GM23248 (cell line): ENCODE data around the gene KIF16B. TPM values are rescaled to one million over a fixed set of nuclear protein-coding genes. Genes with fewer than 3 reads are reported as not detected.

ENCODE experiments used
- DNase-seq: peaks from one replicate; pipeline ENCODE4 v3.0.0-alpha.2; 2015
- H2AFZ ChIP-seq: fragments of 200-600 bp; sonication (generic); 2 replicates; pipeline ENCODE4 v1.6.1; 2016; ENCODE audit warnings: antibody characterized with exemption
- H3F3A ChIP-seq: fragments of 200-600 bp; sonication (generic); 2 replicates; pipeline ENCODE4 v1.6.1; 2016; ENCODE audit warnings: mild to moderate bottlenecking, antibody characterized with exemption, mixed run types; ENCODE audit not compliant: insufficient read depth
- H3K27ac ChIP-seq: fragments of 200-600 bp; sonication (generic); 2 replicates; pipeline ENCODE4 v1.5.1; 2016; ENCODE audit warnings: mild to moderate bottlenecking
- H3K27me3 ChIP-seq: fragments of 200-600 bp; sonication (generic); replicated peaks from 2 replicates; pipeline ENCODE4 v1.6.1; 2016; ENCODE audit warnings: mild to moderate bottlenecking; ENCODE audit not compliant: insufficient read depth
- H3K36me3 ChIP-seq: fragments of 200-600 bp; sonication (generic); 2 replicates; pipeline ENCODE4 v1.6.1; 2016; ENCODE audit warnings: low read depth, mild to moderate bottlenecking
- H3K4me1 ChIP-seq: fragments of 200-600 bp; sonication (generic); 2 replicates; pipeline ENCODE4 v1.6.1; 2016; ENCODE audit warnings: mild to moderate bottlenecking; ENCODE audit not compliant: insufficient read depth
- H3K4me2 ChIP-seq: fragments of 200-600 bp; sonication (generic); one replicate; pipeline ENCODE4 v1.6.1; 2016; ENCODE audit warnings: mild to moderate bottlenecking; ENCODE audit not compliant: unreplicated experiment
- H3K4me3 ChIP-seq: fragments of 200-600 bp; sonication (generic); 2 replicates; pipeline ENCODE4 v1.5.1; 2016; ENCODE audit warnings: mild to moderate bottlenecking
- H3K79me2 ChIP-seq: fragments of 200-600 bp; sonication (generic); 2 replicates; pipeline ENCODE4 v1.6.1; 2016; ENCODE audit warnings: mild to moderate bottlenecking; ENCODE audit not compliant: insufficient read depth
- H3K9ac ChIP-seq: fragments of 200-600 bp; sonication (generic); 2 replicates; pipeline ENCODE4 v1.6.1; 2016; ENCODE audit warnings: mild to moderate bottlenecking
- H3K9me2 ChIP-seq: fragments of 200-600 bp; sonication (generic); 2 replicates; pipeline ENCODE4 v1.6.1; 2016; ENCODE audit warnings: mixed run types, mild to moderate bottlenecking, moderate library complexity; ENCODE audit not compliant: insufficient read depth
- H3K9me3 ChIP-seq: fragments of 200-600 bp; sonication (generic); one replicate; pipeline ENCODE4 v1.6.1; 2017; ENCODE audit warnings: low read depth
- H4K20me1 ChIP-seq: fragments of 200-600 bp; sonication (generic); 2 replicates; pipeline ENCODE4 v1.6.0; 2016; ENCODE audit not compliant: insufficient read depth
- EZH2 ChIP-seq: fragments of 200-600 bp; sonication (generic); IDR thresholded peaks from 2 replicates; pipeline ENCODE4 v1.6.1; 2018; ENCODE audit warnings: antibody characterized with exemption, mild to moderate bottlenecking; ENCODE audit not compliant: insufficient read depth, poor library complexity, severe bottlenecking
- EZH2phosphoT487 ChIP-seq: fragments of 200-600 bp; sonication (generic); IDR thresholded peaks from 2 replicates; pipeline ENCODE4 v1.6.1; 2018; ENCODE audit warnings: antibody characterized with exemption, moderate library complexity, mild to moderate bottlenecking, low read depth; ENCODE audit not compliant: insufficient read depth
- WGBS, 2 experiments: methylation state at CpG; one replicate each; pipeline ENCODE4 v1.1.6; 2015 to 2017; ENCODE audit warnings: low lambda C conversion rate in 2 of 2, low coverage in 1 of 2; ENCODE audit errors: missing lambda C conversion rate in 2 of 2; 5-methylcytosine and 5-hydroxymethylcytosine counted together
- in situ Hi-C: fragments of 300-500 bp; cut with MboI; formaldehyde crosslinking; loops from 2 replicates; pipeline ENCODE4 v1.15.0; 2020
- polyA plus RNA-seq: library from polyadenylated mRNA; unstranded; fragments of >200 nt; fragmentation: Nextera tagmentation; extraction: Ambion mirVana; gene quantifications from 2 replicates; pipeline ENCODE4 v1.2.1, GENCODE V29; 2016
- total RNA-seq: library from RNA; depleted of rRNA; stranded (reverse); fragments of >200 nt; shearing (Covaris generic); gene quantifications from 2 replicates; pipeline ENCODE4 v1.2.3, GENCODE V29; 2014

KIF16B gene
- total and polyA plus RNA-seq, 2 experiments from 2014 or later, result 1.7 to 2.6 TPM

DNA sequence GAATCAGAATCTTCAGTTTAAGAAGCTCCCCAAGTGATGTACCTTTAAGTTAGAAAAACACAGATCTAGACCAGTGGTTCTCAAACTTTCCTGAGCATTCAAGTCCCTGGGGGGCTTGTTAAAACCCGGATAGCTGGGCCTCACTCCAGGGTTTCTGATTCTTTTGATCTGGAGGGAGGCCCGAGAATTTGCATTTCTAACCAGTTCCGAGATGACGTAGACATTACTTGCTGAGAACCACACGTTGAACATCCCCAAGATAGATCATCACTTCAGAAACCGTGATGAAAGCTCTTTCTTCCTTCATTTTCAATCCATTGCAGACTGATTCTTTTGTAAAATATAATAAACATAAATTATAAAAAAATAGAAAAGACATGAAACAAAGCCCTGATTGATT lies 40.7 kb upstream of the KIF16B start:
- Histone ChIP-seq H3K79me2 (no peaks in the 10 kb centered on the region), H3K4me3 (no peak overlapping the region), H3K27ac (no peak overlapping the region), H3K9ac (no peak overlapping the region), H3K4me2 (no peak overlapping the region), H4K20me1 (no peaks in the 10 kb centered on the region), H3K9me3 (no peaks in the 10 kb centered on the region), H3K4me1 (no peaks in the 10 kb centered on the region), H2AFZ (no peak overlapping the region), H3F3A (no peaks in the 10 kb centered on the region), H3K9me2 (no peaks in the 10 kb centered on the region), H3K27me3 (no peaks in the 10 kb centered on the region), H3K36me3 (no peaks in the 10 kb centered on the region)
- in situ Hi-C loops, result no loop called here
- WGBS, 2 experiments, result 15 to 16% methylated on average over 6 of the region's 6 CpGs
- no peak for DNase-seq
- TF ChIP-seq EZH2phosphoT487 (no peak), EZH2 (no peak)

DNA sequence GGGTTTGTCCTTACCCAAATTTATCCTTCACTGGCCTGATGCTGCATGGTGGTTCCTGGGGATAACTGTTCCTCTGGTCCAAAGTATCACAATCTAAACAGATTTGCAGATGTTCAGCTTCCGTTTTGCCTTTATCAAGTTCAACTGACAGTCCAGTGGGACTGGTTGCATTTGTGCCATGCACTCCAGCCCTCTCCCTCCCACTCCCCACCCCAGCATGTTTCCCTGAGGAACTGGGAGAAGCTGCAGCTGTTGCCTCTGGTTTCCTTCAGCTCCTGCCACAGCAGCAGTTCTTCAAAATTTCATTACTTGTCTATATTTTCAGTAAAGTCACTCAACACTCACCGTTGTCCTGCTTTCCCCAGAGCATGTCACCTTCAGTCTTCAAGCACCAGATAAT lies 39.5 kb upstream of the KIF16B start:
- H3K36me3 ChIP-seq, result no peaks in the 10 kb centered on the region
- H2AFZ ChIP-seq, result no peak overlapping the region
- no peak overlapping the region for H3K27ac ChIP-seq
- no peaks in the 10 kb centered on the region for H3K9me3 ChIP-seq
- TF ChIP-seq EZH2 (no peak), EZH2phosphoT487 (no peak)
- H3K79me2 ChIP-seq, result no peaks in the 10 kb centered on the region
- no peaks in the 10 kb centered on the region for H3F3A ChIP-seq
- 31 to 45% methylated on average over 2 of the region's 2 CpGs for WGBS, 2 experiments
- H3K4me1 ChIP-seq, result no peaks in the 10 kb centered on the region
- in situ Hi-C loops, result no loop called here
- no peak overlapping the region for H3K4me3 ChIP-seq
- H3K27me3 ChIP-seq, result no peaks in the 10 kb centered on the region
- no peak overlapping the region for H3K4me2 ChIP-seq
- no peak for DNase-seq
- no peaks in the 10 kb centered on the region for H3K9me2 ChIP-seq
- no peak overlapping the region for H3K9ac ChIP-seq
- no peaks in the 10 kb centered on the region for H4K20me1 ChIP-seq

DNA sequence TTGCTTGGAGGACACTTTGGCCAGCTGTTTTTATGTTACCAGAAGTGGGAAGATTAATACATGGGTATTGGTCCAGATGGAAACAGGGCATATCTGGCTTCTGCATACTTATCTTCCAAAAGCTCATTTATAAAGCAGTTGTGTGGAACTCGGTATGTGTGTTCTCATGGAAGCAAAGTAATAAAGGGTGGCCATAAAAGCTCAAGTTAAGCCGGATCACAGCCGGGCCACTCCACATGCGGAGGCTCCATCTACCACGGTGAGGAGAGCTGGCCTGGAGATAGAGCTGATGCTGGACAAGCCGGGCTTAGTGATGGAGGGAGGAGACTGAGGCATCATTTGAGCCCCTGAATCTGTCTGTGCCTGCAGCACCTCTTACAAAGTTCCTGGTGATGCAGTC lies 38.6 kb upstream of the KIF16B start:
- Histone ChIP-seq H3K27me3 (no peaks in the 10 kb centered on the region), H3K9me3 (no peaks in the 10 kb centered on the region), H4K20me1 (no peaks in the 10 kb centered on the region), H2AFZ (no peak overlapping the region), H3K4me1 (no peaks in the 10 kb centered on the region), H3K9ac (no peak overlapping the region), H3K27ac (no peak overlapping the region), H3K9me2 (no peaks in the 10 kb centered on the region), H3K36me3 (no peaks in the 10 kb centered on the region), H3K4me3 (no peak overlapping the region), H3K79me2 (no peaks in the 10 kb centered on the region), H3K4me2 (no peak overlapping the region), H3F3A (no peaks in the 10 kb centered on the region)
- no peak for DNase-seq
- in situ Hi-C loops, result no loop called here
- 48 to 56% methylated on average over 6 of the region's 6 CpGs for WGBS, 2 experiments
- no peak for TF ChIP-seq EZH2phosphoT487

DNA sequence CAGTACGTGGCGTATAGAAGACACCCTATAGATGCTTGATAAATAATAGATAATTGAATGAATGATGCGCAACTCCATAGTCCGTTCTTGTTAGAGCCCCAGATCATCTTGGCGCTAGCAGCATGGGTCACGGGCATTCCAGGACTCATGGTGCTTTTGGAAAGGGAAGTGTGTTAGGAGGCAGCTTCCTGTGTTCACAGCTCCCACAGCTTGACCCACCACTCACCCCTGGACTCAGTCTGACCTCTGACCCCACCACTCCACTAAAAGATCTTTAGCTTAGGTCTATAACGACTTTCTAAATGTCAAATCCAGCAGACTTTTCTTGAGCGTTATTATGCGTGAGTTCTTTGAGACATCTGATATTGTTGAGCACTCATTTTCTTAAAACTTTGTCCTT lies 35.8 kb upstream of the KIF16B start:
- no peaks in the 10 kb centered on the region for H3F3A ChIP-seq

DNA sequence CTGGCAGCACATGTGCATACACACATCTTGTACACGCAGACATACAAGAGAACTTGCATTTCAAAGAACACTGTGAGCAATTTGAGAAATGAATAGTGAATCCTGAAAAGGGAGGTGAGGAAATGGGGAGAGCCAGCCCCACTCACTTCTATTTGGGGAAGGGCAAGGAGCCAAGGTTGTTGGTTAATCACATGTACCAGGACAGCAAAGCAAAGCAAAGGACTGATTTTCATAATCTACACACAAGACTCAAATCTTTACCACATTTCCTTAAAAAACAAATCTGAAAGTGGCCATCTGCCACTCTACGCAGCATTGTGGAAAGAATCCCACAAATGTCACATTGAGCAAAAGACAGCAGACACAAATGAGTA lies 35.0 kb upstream of the KIF16B start:
- Histone ChIP-seq H3K36me3 (no peaks in the 10 kb centered on the region), H3K9ac (no peak overlapping the region), H3K4me3 (no peak overlapping the region), H2AFZ (no peak overlapping the region), H4K20me1 (no peaks in the 10 kb centered on the region), H3K4me2 (no peak overlapping the region), H3F3A (no peaks in the 10 kb centered on the region), H3K4me1 (no peaks in the 10 kb centered on the region), H3K27ac (no peak overlapping the region), H3K27me3 (no peaks in the 10 kb centered on the region), H3K79me2 (no peaks in the 10 kb centered on the region), H3K9me2 (no peaks in the 10 kb centered on the region), H3K9me3 (no peaks in the 10 kb centered on the region)
- 36 to 55% methylated on average over 2 of the region's 2 CpGs for WGBS, 2 experiments
- in situ Hi-C loops, result no loop called here
- DNase-seq, result no peak
- TF ChIP-seq EZH2 (no peak), EZH2phosphoT487 (no peak)

More for the DNA sequence above, 35.8 kb upstream of the KIF16B start:
- no peak overlapping the region for H3K4me3 ChIP-seq
- no peaks in the 10 kb centered on the region for H3K79me2 ChIP-seq
- H3K36me3 ChIP-seq, result no peaks in the 10 kb centered on the region
- WGBS, 2 experiments, result 52 to 53% methylated on average over 9 of the region's 9 CpGs
- H2AFZ ChIP-seq, result no peak overlapping the region
- no peaks in the 10 kb centered on the region for H3K9me3 ChIP-seq
- no peaks in the 10 kb centered on the region for H3K27me3 ChIP-seq
- H3K27ac ChIP-seq, result no peak overlapping the region
- H3K4me1 ChIP-seq, result no peaks in the 10 kb centered on the region
- in situ Hi-C loops, result no loop called here
- TF ChIP-seq EZH2 (no peak), EZH2phosphoT487 (no peak)
- H3K4me2 ChIP-seq, result no peak overlapping the region
- no peaks in the 10 kb centered on the region for H4K20me1 ChIP-seq
- no peaks in the 10 kb centered on the region for H3K9me2 ChIP-seq
- no peak overlapping the region for H3K9ac ChIP-seq
- no peak for DNase-seq
